ENCODE measurements around the gene MARCHF6. TPM values are rescaled to one million over a fixed set of nuclear protein-coding genes. Genes with fewer than 3 reads are reported as not detected.

MARCHF6 gene
- total and polyA plus RNA-seq, 10 donors, result 62.0 to 168 (median 112) TPM

- H3K36me3 ChIP-seq, result no peaks in the 10 kb centered on the region
- DNase-seq, result no peak
- 0 to 1% (median 1%) methylated on average over 47 to 54 of the region's 54 CpGs for WGBS, 5 donors
- H3K27me3 ChIP-seq (replicated peaks in 1 of 7), result no peaks in the 10 kb centered on the region
- no peak for TF ChIP-seq CTCF (IDR thresholded peaks at IDR 0.05 in 8 of 11, conservative IDR thresholded peaks at IDR 0.05 in 3 of 11)
- TF ChIP-seq POLR2A (IDR thresholded peaks at IDR 0.05), result no peak
- no peak for TF ChIP-seq POLR2AphosphoS5 (IDR thresholded peaks at IDR 0.05)
- intact Hi-C loops (cut with DNase I; ENCODE audit: low total_unique reads), result loop anchor here (5.0 kb wide), 1 partner anchor 408 kb away; the partner anchor contains the start of gene DAP
- H3K4me3 ChIP-seq, result peak overlapping the region; percentile 65 to 95 (median 84)
- H3K9me3 ChIP-seq, result no peaks in the 10 kb centered on the region
- peak overlapping the region; percentile 97 to 100 (median 98) for H3K27ac ChIP-seq
- peaks cover 12 to 66% (median 53%) of the 10 kb centered on the region in 6 donors for H3K4me1 ChIP-seq
Measured at GRCh38 chr5:10354048-10354872, 765 bp downstream of the MARCHF6 start.

- peaks cover 13 to 75% (median 63%) of the 10 kb centered on the region in 6 donors for H3K4me1 ChIP-seq
- peak overlapping the region; percentile 65 to 95 (median 84) for H3K4me3 ChIP-seq
- H3K9me3 ChIP-seq, result no peaks in the 10 kb centered on the region
- DNase-seq, result no peak
- no peaks in the 10 kb centered on the region for H3K27me3 ChIP-seq (replicated peaks in 1 of 7)
- intact Hi-C loops (cut with DNase I; ENCODE audit: low total_unique reads), result no loop called here
- H3K36me3 ChIP-seq, result peaks cover 0 to 3% (median 0%) of the 10 kb centered on the region in 6 donors
- 20 to 25% (median 21%) methylated on average over 16 of the region's 16 CpGs for whole genome bisulfite sequencing, 5 donors
- H3K27ac ChIP-seq, result peak overlapping the region in 7 of 8 donors; percentile 98 to 100 (median 99)
- no peak for TF ChIP-seq POLR2AphosphoS5 (IDR thresholded peaks at IDR 0.05)
- TF ChIP-seq POLR2A (IDR thresholded peaks at IDR 0.05), result no peak
- TF ChIP-seq CTCF (IDR thresholded peaks at IDR 0.05 in 8 of 11, conservative IDR thresholded peaks at IDR 0.05 in 3 of 11), result no peak
Measured at GRCh38 chr5:10355071-10355889, 1.8 kb downstream of the MARCHF6 start.

GRCh38 chr5:10358999-10359398 is 5.5 kb downstream of the MARCHF6 start:
- Histone ChIP-seq H3K9me3 (no peaks in the 10 kb centered on the region), H3K4me1 (peaks cover 31 to 96% (median 89%) of the 10 kb centered on the region in 6 donors), H3K36me3 (peaks cover 0 to 3% (median 0%) of the 10 kb centered on the region in 6 donors), H3K27ac (no peak overlapping the region), H3K4me3 (no peak overlapping the region), H3K27me3 (replicated peaks in 1 of 7) (no peaks in the 10 kb centered on the region)
- intact Hi-C loops (cut with DNase I; ENCODE audit: low total_unique reads), result no loop called here
- 68 to 76% (median 71%) methylated on average over 2 of the region's 2 CpGs for WGBS, 5 donors
- DNase-seq, result no peak
- TF ChIP-seq POLR2AphosphoS5 (IDR thresholded peaks at IDR 0.05), result no peak
- no peak for TF ChIP-seq POLR2A (IDR thresholded peaks at IDR 0.05)
- no peak for TF ChIP-seq CTCF (IDR thresholded peaks at IDR 0.05 in 8 of 11, conservative IDR thresholded peaks at IDR 0.05 in 3 of 11)
